ENCODE results near the gene FAM131C. TPM values are rescaled to one million over a fixed set of nuclear protein-coding genes. Genes with fewer than 3 reads are reported as not detected.

Gene FAM131C
- polyA plus RNA-seq, 3 donors, result not detected

- WGBS (ENCODE audit: insufficient coverage), result 89% methylated on average over 3 of the region's 6 CpGs
- Histone ChIP-seq H3K36me3 (replicated peaks in 1 of 2; ENCODE audit: control insufficient read depth in 1 of 2, insufficient read depth in 2 of 2, low read length in 2 of 2) (no peaks in the 10 kb centered on the region), H3K79me2 (ENCODE audit: insufficient read depth, low read length) (no peaks in the 10 kb centered on the region), H3K4me3 (replicated peaks in 1 of 3; ENCODE audit: low read depth in 2 of 3, low read length in 3 of 3) (no peak overlapping the region), H2AFZ (ENCODE audit: insufficient read depth, low read depth, low read length, poor library complexity, severe bottlenecking) (no peak overlapping the region), H3K4me2 (replicated peaks; ENCODE audit: extremely low read depth, low read length, poor library complexity, severe bottlenecking) (no peak overlapping the region), H3K9ac (ENCODE audit: insufficient read depth, low read length, poor library complexity, severe bottlenecking) (no peak overlapping the region), H3K27ac (ENCODE audit: low read depth in 1 of 2, low read length in 2 of 2) (no peak overlapping the region), H3K4me1 (ENCODE audit: control insufficient read depth in 1 of 2, insufficient read depth in 2 of 2, low read length in 2 of 2) (peaks cover 0 to 7% of the 10 kb centered on the region in 2 donors), H4K20me1 (ENCODE audit: insufficient read depth, low read length) (no peaks in the 10 kb centered on the region), H3K9me3 (replicated peaks in 1 of 2; ENCODE audit: control insufficient read depth in 1 of 2, insufficient read depth in 1 of 2, low read length in 2 of 2) (no peaks in the 10 kb centered on the region), H3K27me3 (ENCODE audit: control insufficient read depth in 2 of 2, insufficient read depth in 2 of 2, low read length in 2 of 2) (no peaks in the 10 kb centered on the region)
- TF ChIP-seq CTCF (IDR thresholded peaks at IDR 0.05), result no peak
- H3K9me3 Mint-ChIP-seq, result no peaks in the 10 kb centered on the region
- DNase-seq, result no peak
- H3K4me3 Mint-ChIP-seq, result no peak overlapping the region
- no peak overlapping the region for H3K27ac Mint-ChIP-seq
- H3K4me1 Mint-ChIP-seq, result peaks cover 6% of the 10 kb centered on the region
- H3K27me3 Mint-ChIP-seq (ENCODE audit: low read depth in 3 of 3), result peaks cover 6 to 25% (median 21%) of the 10 kb centered on the region in 3 donors
- no peaks in the 10 kb centered on the region for H3K36me3 Mint-ChIP-seq
- intact Hi-C loops (cut with micrococcal nuclease), result no loop called here
Measured at GRCh38 chr1:16020325-16020724, 53.1 kb downstream of the FAM131C start.

- H3K27ac Mint-ChIP-seq, result no peak overlapping the region
- Histone ChIP-seq H3K4me1 (ENCODE audit: control insufficient read depth in 1 of 2, insufficient read depth in 2 of 2, low read length in 2 of 2) (peaks cover 0 to 7% of the 10 kb centered on the region in 2 donors), H3K79me2 (ENCODE audit: insufficient read depth, low read length) (no peaks in the 10 kb centered on the region), H3K27me3 (ENCODE audit: control insufficient read depth in 2 of 2, insufficient read depth in 2 of 2, low read length in 2 of 2) (no peaks in the 10 kb centered on the region), H3K9ac (ENCODE audit: insufficient read depth, low read length, poor library complexity, severe bottlenecking) (no peak overlapping the region), H3K36me3 (replicated peaks in 1 of 2; ENCODE audit: control insufficient read depth in 1 of 2, insufficient read depth in 2 of 2, low read length in 2 of 2) (no peaks in the 10 kb centered on the region), H3K4me3 (replicated peaks in 1 of 3; ENCODE audit: low read depth in 2 of 3, low read length in 3 of 3) (no peak overlapping the region), H4K20me1 (ENCODE audit: insufficient read depth, low read length) (no peaks in the 10 kb centered on the region), H2AFZ (ENCODE audit: insufficient read depth, low read depth, low read length, poor library complexity, severe bottlenecking) (no peak overlapping the region), H3K4me2 (replicated peaks; ENCODE audit: extremely low read depth, low read length, poor library complexity, severe bottlenecking) (no peak overlapping the region), H3K9me3 (replicated peaks in 1 of 2; ENCODE audit: control insufficient read depth in 1 of 2, insufficient read depth in 1 of 2, low read length in 2 of 2) (no peaks in the 10 kb centered on the region), H3K27ac (ENCODE audit: low read depth in 1 of 2, low read length in 2 of 2) (no peak overlapping the region)
- H3K9me3 Mint-ChIP-seq, result no peaks in the 10 kb centered on the region
- H3K27me3 Mint-ChIP-seq (ENCODE audit: low read depth in 3 of 3), result peaks cover 6 to 25% (median 23%) of the 10 kb centered on the region in 3 donors
- peaks cover 6% of the 10 kb centered on the region for H3K4me1 Mint-ChIP-seq
- WGBS (ENCODE audit: insufficient coverage), result 77% methylated on average over 8 of the region's 9 CpGs
- DNase-seq, result no peak
- no peak for TF ChIP-seq CTCF (IDR thresholded peaks at IDR 0.05)
- H3K36me3 Mint-ChIP-seq, result no peaks in the 10 kb centered on the region
- intact Hi-C loops (cut with micrococcal nuclease), result loop anchor here in 1 of 2 donors (10.0 kb wide), 1 partner anchor 165 kb away; no protein-coding TSS in a partner anchor
- H3K4me3 Mint-ChIP-seq, result no peak overlapping the region
Measured at GRCh38 chr1:16019644-16020277, 53.7 kb downstream of the FAM131C start.

Data from CD14-positive monocyte (primary cell).